Left kidney (tissue), 2 donors: ENCODE results near the gene MED16. TPM values are rescaled to one million over a fixed set of nuclear protein-coding genes. Genes with fewer than 3 reads are reported as not detected.
"Not testable (repeated sequence)": the region's sequence is repeated elsewhere in the genome, so short reads cannot be mapped to it uniquely, and the experiment has no call there.

Experiments
- DNase-seq: peaks from one replicate; pipeline ENCODE4 v3.0.0-alpha.2; 2013
- polyA plus RNA-seq: library from polyadenylated mRNA; unstranded; fragments of 120-200 nt; gene quantifications from one replicate; pipeline ENCODE4 v1.2.1, GENCODE V29; 2013; ENCODE audit not compliant: insufficient read length

The MED16 gene
- polyA plus RNA-seq, 1 donor = 45.7 TPM

- DNase-seq = no peak
Measured at GRCh38 chr19:854549-854948, 38.4 kb downstream of the MED16 start.

- DNase-seq = not testable (repeated sequence)
Measured at GRCh38 chr19:853614-854220, 39.3 kb downstream of the MED16 start.

- no peak for DNase-seq
Measured at GRCh38 chr19:853014-853585, 39.9 kb downstream of the MED16 start.

- no peak for DNase-seq
Measured at GRCh38 chr19:852136-853013, 40.6 kb downstream of the MED16 start, which contains the start of gene ELANE. ELANE (plus strand) TSS chr19:852303; CDS start chr19:852329, 26 bp downstream.

GRCh38 chr19:850979-851335 lies 42.0 kb downstream of the MED16 start:
- DNase-seq = no peak

GRCh38 chr19:850221-850978 lies 42.6 kb downstream of the MED16 start:
- no peak for DNase-seq

- not testable (repeated sequence) for DNase-seq
Measured at GRCh38 chr19:849195-849594, 43.8 kb downstream of the MED16 start.

GRCh38 chr19:848386-848921 lies 44.5 kb downstream of the MED16 start:
- no peak for DNase-seq

- no peak for DNase-seq
Measured at GRCh38 chr19:845707-846521, 47.1 kb downstream of the MED16 start.

GRCh38 chr19:844546-844971 lies 48.4 kb downstream of the MED16 start:
- no peak for DNase-seq

GRCh38 chr19:843836-844545 lies 49.0 kb downstream of the MED16 start:
- no peak for DNase-seq

- DNase-seq = no peak
Measured at GRCh38 chr19:843180-843835, 49.7 kb downstream of the MED16 start.

GRCh38 chr19:842802-843179 lies 50.2 kb downstream of the MED16 start:
- not testable (repeated sequence) for DNase-seq

- no peak for DNase-seq
Measured at GRCh38 chr19:840519-841206, 52.3 kb downstream of the MED16 start, which contains the start of gene PRTN3. PRTN3 (plus strand) TSS chr19:840999; CDS start chr19:841009, 10 bp downstream.

- no peak for DNase-seq
Measured at GRCh38 chr19:835210-835810, 57.7 kb downstream of the MED16 start.

GRCh38 chr19:834216-834615 lies 58.8 kb downstream of the MED16 start:
- no peak for DNase-seq

GRCh38 chr19:831407-832369 lies 61.3 kb downstream of the MED16 start:
- DNase-seq = no peak
